Right atrium auricular region (tissue), 2 donors: ENCODE measurements around the gene ABHD17B. TPM values are rescaled to one million over a fixed set of nuclear protein-coding genes. Genes with fewer than 3 reads are reported as not detected.

Source experiments
- DNase-seq: peaks from one replicate; pipeline ENCODE4 v3.0.0-alpha.2; 2019; ENCODE audit warnings: low spot score
- H3K27ac ChIP-seq, 2 donors: fragments of 200-600 bp; sonication (generic); 1 replicate in 1 of 2; 2 replicates in 1 of 2; pipeline ENCODE4 v1.5.1; 2016 to 2019
- H3K27me3 ChIP-seq, 2 donors: fragments of 200-600 bp; sonication (generic); one replicate each; pipeline versions ENCODE4 v1.5.1 to v1.6.0; 2017 to 2019
- H3K36me3 ChIP-seq: fragments of 200-600 bp; sonication (generic); one replicate; pipeline ENCODE4 v1.5.1; 2016
- H3K4me1 ChIP-seq, 2 donors: fragments of 200-600 bp; sonication (generic); one replicate each; pipeline versions ENCODE4 v1.5.1 to v1.6.0; 2017 to 2019
- H3K4me3 ChIP-seq, 2 donors: fragments of 200-600 bp; sonication (generic); 1 replicate in 1 of 2; 2 replicates in 1 of 2; pipeline ENCODE4 v1.5.1; 2017 to 2019; ENCODE audit warnings: mild to moderate bottlenecking in 1 of 2, moderate library complexity in 1 of 2
- H3K9me3 ChIP-seq, 2 donors: fragments of 200-600 bp; sonication (generic); one replicate each; pipeline ENCODE4 v1.5.1; 2019
- CTCF ChIP-seq, 2 donors: fragments of 200-600 bp; sonication (generic); IDR thresholded peaks; one replicate each; pipeline ENCODE4 v1.5.1; 2019; ENCODE audit warnings: antibody characterized with exemption in 2 of 2
- total RNA-seq, 2 donors: library from RNA; depleted of rRNA; stranded (reverse); fragments of >200 nt; gene quantifications; one replicate each; pipeline ENCODE4 v1.1.0, GENCODE V29; 2016

The ABHD17B gene
- total RNA-seq, 2 donors from 2014 or later, result 13.0 to 14.1 TPM

- peaks cover 0 to 26% of the 10 kb centered on the region in 2 donors for H3K4me1 ChIP-seq
- H3K9me3 ChIP-seq, result no peaks in the 10 kb centered on the region
- no peak for DNase-seq
- TF ChIP-seq CTCF (IDR thresholded peaks at IDR 0.05), result no peak
- no peaks in the 10 kb centered on the region for H3K36me3 ChIP-seq
- peak overlapping the region; percentile 93 to 97 for H3K27ac ChIP-seq
- peak overlapping the region; percentile 85 to 97 for H3K4me3 ChIP-seq
- H3K27me3 ChIP-seq, result no peaks in the 10 kb centered on the region
Observed at GRCh38 chr9:71911908-71912335, 929 bp upstream of the ABHD17B start.

GRCh38 chr9:71910650-71911060, 338 bp downstream of the ABHD17B start:
- peak overlapping the region; percentile 93 to 97 for H3K27ac ChIP-seq
- H3K4me1 ChIP-seq, result peaks cover 0 to 26% of the 10 kb centered on the region in 2 donors
- TF ChIP-seq CTCF (IDR thresholded peaks at IDR 0.05), result no peak
- no peaks in the 10 kb centered on the region for H3K27me3 ChIP-seq
- H3K9me3 ChIP-seq, result no peaks in the 10 kb centered on the region
- no peaks in the 10 kb centered on the region for H3K36me3 ChIP-seq
- peak overlapping the region; percentile 85 to 97 for H3K4me3 ChIP-seq
- no peak for DNase-seq

GRCh38 chr9:71909887-71910649, 925 bp downstream of the ABHD17B start:
- Histone ChIP-seq H3K4me1 (peaks cover 0 to 26% of the 10 kb centered on the region in 2 donors), H3K9me3 (no peaks in the 10 kb centered on the region), H3K4me3 (peak overlapping the region; percentile 85 to 97), H3K36me3 (no peaks in the 10 kb centered on the region), H3K27ac (peak overlapping the region; percentile 93 to 97), H3K27me3 (no peaks in the 10 kb centered on the region)
- DNase-seq, result peak; percentile 59
- TF ChIP-seq CTCF (IDR thresholded peaks at IDR 0.05), result peak in 1 of 2 donors; percentile 16

GRCh38 chr9:71908825-71909224, 2.2 kb downstream of the ABHD17B start:
- H3K4me1 ChIP-seq, result peaks cover 0 to 31% of the 10 kb centered on the region in 2 donors
- TF ChIP-seq CTCF (IDR thresholded peaks at IDR 0.05), result no peak
- H3K9me3 ChIP-seq, result no peaks in the 10 kb centered on the region
- H3K27me3 ChIP-seq, result no peaks in the 10 kb centered on the region
- no peak overlapping the region for H3K4me3 ChIP-seq
- no peaks in the 10 kb centered on the region for H3K36me3 ChIP-seq
- DNase-seq, result no peak
- no peak overlapping the region for H3K27ac ChIP-seq

GRCh38 chr9:71904076-71904475, 6.9 kb downstream of the ABHD17B start:
- H3K36me3 ChIP-seq, result no peaks in the 10 kb centered on the region
- DNase-seq, result no peak
- H3K4me3 ChIP-seq, result no peak overlapping the region
- peaks cover 0 to 24% of the 10 kb centered on the region in 2 donors for H3K4me1 ChIP-seq
- H3K27me3 ChIP-seq, result no peaks in the 10 kb centered on the region
- no peaks in the 10 kb centered on the region for H3K9me3 ChIP-seq
- H3K27ac ChIP-seq, result no peak overlapping the region
- no peak for TF ChIP-seq CTCF (IDR thresholded peaks at IDR 0.05)
